NT2/D1 (cell line): ENCODE results near the gene SPIRE2.

Experiments
- SUZ12 ChIP-seq: IDR thresholded peaks from 2 replicates; pipeline ENCODE4 v1.6.1; 2011; ENCODE audit not compliant: insufficient read length, insufficient read depth; ENCODE audit errors: extremely low read depth
- YY1 ChIP-seq: IDR thresholded peaks from 2 replicates; pipeline ENCODE4 v1.6.1; 2011; ENCODE audit not compliant: insufficient read length, insufficient read depth

DNA sequence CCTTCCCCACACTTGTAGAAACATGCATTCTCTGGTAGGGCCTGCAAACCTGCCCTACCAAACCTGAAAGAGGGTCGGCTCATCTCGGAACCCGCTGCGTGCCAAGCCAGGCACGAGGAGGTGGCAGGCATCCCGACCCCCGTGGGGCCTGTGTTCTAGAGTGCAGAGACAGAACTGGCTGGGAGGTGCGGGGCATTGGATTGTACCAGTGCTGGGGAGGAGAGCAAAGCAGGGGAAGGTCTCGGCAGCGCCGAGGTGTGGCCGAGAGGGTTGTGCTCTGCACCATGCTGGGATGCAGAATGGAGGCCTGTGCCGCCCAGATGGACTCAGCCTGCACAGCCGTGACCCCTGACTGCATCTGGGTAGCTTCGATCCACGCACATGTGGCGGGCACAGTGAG, 72.6 kb downstream of the SPIRE2 start:
- TF ChIP-seq YY1 (no peak), SUZ12 (no peak)
